ENCODE measurements around the gene MGAT5B. TPM values are rescaled to one million over a fixed set of nuclear protein-coding genes. Genes with fewer than 3 reads are reported as not detected.

MGAT5B gene
- total and polyA plus RNA-seq, 2 donors (not counting 1 experiment from before 2014, with no cell fraction given) = 0.09 to 0.17 TPM

DNA sequence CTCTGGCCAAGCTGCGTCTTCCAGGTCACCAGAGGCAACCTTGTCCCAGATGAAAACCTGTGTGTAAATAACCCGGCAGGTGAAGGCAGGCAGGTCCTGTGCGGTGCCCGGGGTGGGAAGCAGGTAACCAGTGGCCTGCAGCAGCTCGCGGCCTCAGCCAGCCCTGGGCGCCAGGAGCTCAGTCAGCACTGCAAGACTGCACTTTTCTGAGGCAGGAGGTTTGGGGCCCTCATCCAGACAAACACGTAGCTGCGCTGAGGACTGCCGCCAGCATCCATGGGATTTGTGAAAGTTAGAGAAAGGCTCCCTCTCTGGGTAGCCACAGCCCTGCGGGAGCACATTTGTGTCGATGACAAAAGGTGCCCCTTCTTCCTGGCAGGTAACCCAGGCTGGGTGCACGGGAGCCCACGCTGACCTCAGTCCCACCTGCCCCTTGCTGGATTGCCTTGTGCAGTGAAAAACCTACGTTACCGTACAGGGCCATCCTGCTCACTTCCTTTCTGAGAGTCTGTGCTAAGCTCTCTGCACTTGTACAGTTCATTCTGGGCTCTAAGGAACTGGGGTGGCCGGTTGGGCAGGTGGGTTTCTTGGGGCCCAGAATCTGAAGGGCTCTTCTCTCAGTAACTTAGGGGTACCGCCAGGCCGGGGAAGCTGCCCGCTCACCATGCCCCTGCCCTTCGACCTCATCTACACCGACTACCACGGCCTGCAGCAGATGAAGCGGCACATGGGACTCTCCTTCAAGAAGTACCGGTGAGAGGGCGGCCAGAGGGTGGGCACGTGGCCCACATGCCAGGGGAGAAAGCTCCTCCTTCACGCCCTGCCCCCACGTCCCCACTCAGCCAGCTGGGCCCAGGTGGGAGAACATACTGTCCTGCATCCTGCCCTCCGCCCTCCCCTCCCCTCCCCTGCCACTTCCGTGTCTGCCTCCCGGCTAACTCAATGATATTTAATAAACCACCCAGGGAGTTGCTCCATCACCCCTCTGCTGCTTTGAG lies 56.4 kb downstream of the MGAT5B start:
- Histone ChIP-seq H3K27me3 (ENCODE audit: control insufficient read depth, insufficient read depth, low read length) (peaks cover 2% of the 10 kb centered on the region), H3K4me2 (ENCODE audit: extremely low read depth, insufficient read depth, low read length) (no peak overlapping the region), H3K9me3 (ENCODE audit: control insufficient read depth, insufficient read depth, low read depth, low read length) (no peaks in the 10 kb centered on the region), H3K36me3 (ENCODE audit: control insufficient read depth, insufficient read depth, low read length) (no peaks in the 10 kb centered on the region), H3K4me3 (replicated peaks in 1 of 4; ENCODE audit: control extremely low read depth in 1 of 4, insufficient read depth in 1 of 4, low read depth in 3 of 4, low read length in 4 of 4) (no peak overlapping the region), H3K27ac (ENCODE audit: insufficient read depth, low read length) (no peak overlapping the region), H2AFZ (ENCODE audit: low read length) (no peak overlapping the region), H3K79me2 (ENCODE audit: control insufficient read depth, insufficient read depth, low read length) (no peaks in the 10 kb centered on the region), H3K4me1 (ENCODE audit: control insufficient read depth, extremely low read depth, insufficient read depth, low read length) (no peaks in the 10 kb centered on the region), H4K20me1 (ENCODE audit: control insufficient read depth, extremely low read depth, insufficient read depth, low read length) (no peaks in the 10 kb centered on the region), H3K9ac (ENCODE audit: insufficient read depth, low read length) (no peak overlapping the region)
- no peak for TF ChIP-seq EZH2 (IDR thresholded peaks at IDR 0.05; ENCODE audit: low read length, missing control alignments)
- TF ChIP-seq, protein P1, sequence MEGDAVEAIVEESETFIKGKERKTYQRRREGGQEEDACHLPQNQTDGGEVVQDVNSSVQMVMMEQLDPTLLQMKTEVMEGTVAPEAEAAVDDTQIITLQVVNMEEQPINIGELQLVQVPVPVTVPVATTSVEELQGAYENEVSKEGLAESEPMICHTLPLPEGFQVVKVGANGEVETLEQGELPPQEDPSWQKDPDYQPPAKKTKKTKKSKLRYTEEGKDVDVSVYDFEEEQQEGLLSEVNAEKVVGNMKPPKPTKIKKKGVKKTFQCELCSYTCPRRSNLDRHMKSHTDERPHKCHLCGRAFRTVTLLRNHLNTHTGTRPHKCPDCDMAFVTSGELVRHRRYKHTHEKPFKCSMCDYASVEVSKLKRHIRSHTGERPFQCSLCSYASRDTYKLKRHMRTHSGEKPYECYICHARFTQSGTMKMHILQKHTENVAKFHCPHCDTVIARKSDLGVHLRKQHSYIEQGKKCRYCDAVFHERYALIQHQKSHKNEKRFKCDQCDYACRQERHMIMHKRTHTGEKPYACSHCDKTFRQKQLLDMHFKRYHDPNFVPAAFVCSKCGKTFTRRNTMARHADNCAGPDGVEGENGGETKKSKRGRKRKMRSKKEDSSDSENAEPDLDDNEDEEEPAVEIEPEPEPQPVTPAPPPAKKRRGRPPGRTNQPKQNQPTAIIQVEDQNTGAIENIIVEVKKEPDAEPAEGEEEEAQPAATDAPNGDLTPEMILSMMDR (conservative IDR thresholded peaks at IDR 0.05 in 1 of 2, IDR thresholded peaks at IDR 0.05 in 1 of 2; ENCODE audit: low read depth in 1 of 2, low read length in 2 of 2) = no peak
- no peak for DNase-seq (ENCODE audit: low read depth in 2 of 2)

DNA sequence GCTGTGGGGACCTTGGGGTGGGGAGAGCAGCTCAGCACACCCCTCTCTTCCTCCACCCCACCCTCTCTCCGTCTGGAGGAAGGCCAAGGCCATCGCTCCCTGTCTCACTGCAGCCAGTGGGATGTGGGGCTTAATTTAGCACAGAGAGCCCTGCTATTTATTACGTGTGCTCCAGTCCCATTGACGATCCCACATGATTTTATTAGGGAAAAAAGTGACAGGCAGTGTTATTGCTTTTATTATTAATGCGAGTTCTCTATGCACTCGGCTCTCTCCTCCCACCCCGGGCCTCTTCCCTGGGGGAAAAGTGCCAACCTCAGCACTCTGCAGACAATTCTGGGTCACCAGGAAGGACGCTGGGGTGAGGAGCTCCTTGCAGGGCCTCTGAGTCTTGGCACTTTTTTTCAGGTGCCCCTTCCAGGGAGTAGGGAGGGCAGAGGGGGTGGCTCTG lies 57.3 kb downstream of the MGAT5B start:
- TF ChIP-seq, protein P1 (conservative IDR thresholded peaks at IDR 0.05 in 1 of 2, IDR thresholded peaks at IDR 0.05 in 1 of 2; ENCODE audit: low read depth in 1 of 2, low read length in 2 of 2) = no peak
- TF ChIP-seq EZH2 (IDR thresholded peaks at IDR 0.05; ENCODE audit: low read length, missing control alignments) = no peak
- Histone ChIP-seq H3K36me3 (ENCODE audit: control insufficient read depth, insufficient read depth, low read length) (no peaks in the 10 kb centered on the region), H3K4me3 (replicated peaks in 1 of 4; ENCODE audit: control extremely low read depth in 1 of 4, insufficient read depth in 1 of 4, low read depth in 3 of 4, low read length in 4 of 4) (no peak overlapping the region), H3K4me1 (ENCODE audit: control insufficient read depth, extremely low read depth, insufficient read depth, low read length) (no peaks in the 10 kb centered on the region), H3K9ac (ENCODE audit: insufficient read depth, low read length) (no peak overlapping the region), H3K27ac (ENCODE audit: insufficient read depth, low read length) (no peak overlapping the region), H4K20me1 (ENCODE audit: control insufficient read depth, extremely low read depth, insufficient read depth, low read length) (no peaks in the 10 kb centered on the region), H3K27me3 (ENCODE audit: control insufficient read depth, insufficient read depth, low read length) (peaks cover 2% of the 10 kb centered on the region), H3K4me2 (ENCODE audit: extremely low read depth, insufficient read depth, low read length) (no peak overlapping the region), H3K79me2 (ENCODE audit: control insufficient read depth, insufficient read depth, low read length) (no peaks in the 10 kb centered on the region), H3K9me3 (ENCODE audit: control insufficient read depth, insufficient read depth, low read depth, low read length) (no peaks in the 10 kb centered on the region), H2AFZ (ENCODE audit: low read length) (no peak overlapping the region)
- DNase-seq (ENCODE audit: low read depth in 2 of 2) = no peak

DNA sequence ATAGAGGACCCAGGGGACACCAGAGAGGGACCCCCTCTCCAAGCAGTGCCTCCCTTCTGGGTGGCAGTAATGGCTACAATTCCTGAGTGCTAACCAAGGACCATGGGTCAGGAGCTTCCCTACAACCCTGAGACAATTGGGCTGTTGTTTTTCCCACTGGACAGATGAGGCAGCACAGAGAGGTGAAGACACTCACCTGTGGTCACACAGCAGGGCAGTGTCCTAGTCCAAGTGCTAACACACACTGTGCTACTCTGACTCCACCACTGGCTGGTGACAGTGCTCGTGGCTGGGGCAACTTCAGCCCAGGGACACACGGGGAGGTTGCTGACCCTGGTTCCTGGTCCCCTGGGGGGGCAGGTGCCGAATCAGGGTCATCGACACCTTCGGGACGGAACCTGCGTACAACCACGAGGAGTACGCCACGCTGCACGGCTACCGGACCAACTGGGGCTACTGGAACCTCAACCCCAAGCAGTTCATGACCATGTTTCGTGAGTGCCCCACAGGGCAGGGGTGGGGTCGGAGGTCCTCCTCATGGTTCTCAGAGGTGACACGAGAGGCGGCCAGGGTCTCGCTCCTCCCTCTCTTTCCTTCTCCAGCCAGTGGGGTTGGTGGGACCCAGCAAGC lies 58.1 kb downstream of the MGAT5B start:
- Histone ChIP-seq H3K36me3 (ENCODE audit: control insufficient read depth, insufficient read depth, low read length) (no peaks in the 10 kb centered on the region), H4K20me1 (ENCODE audit: control insufficient read depth, extremely low read depth, insufficient read depth, low read length) (no peaks in the 10 kb centered on the region), H3K27me3 (ENCODE audit: control insufficient read depth, insufficient read depth, low read length) (peaks cover 2% of the 10 kb centered on the region), H2AFZ (ENCODE audit: low read length) (no peak overlapping the region), H3K4me3 (replicated peaks in 1 of 4; ENCODE audit: control extremely low read depth in 1 of 4, insufficient read depth in 1 of 4, low read depth in 3 of 4, low read length in 4 of 4) (no peak overlapping the region), H3K4me2 (ENCODE audit: extremely low read depth, insufficient read depth, low read length) (no peak overlapping the region), H3K4me1 (ENCODE audit: control insufficient read depth, extremely low read depth, insufficient read depth, low read length) (no peaks in the 10 kb centered on the region), H3K9ac (ENCODE audit: insufficient read depth, low read length) (no peak overlapping the region), H3K79me2 (ENCODE audit: control insufficient read depth, insufficient read depth, low read length) (no peaks in the 10 kb centered on the region), H3K9me3 (ENCODE audit: control insufficient read depth, insufficient read depth, low read depth, low read length) (no peaks in the 10 kb centered on the region), H3K27ac (ENCODE audit: insufficient read depth, low read length) (no peak overlapping the region)
- TF ChIP-seq, protein P1 (conservative IDR thresholded peaks at IDR 0.05 in 1 of 2, IDR thresholded peaks at IDR 0.05 in 1 of 2; ENCODE audit: low read depth in 1 of 2, low read length in 2 of 2) = no peak
- TF ChIP-seq EZH2 (IDR thresholded peaks at IDR 0.05; ENCODE audit: low read length, missing control alignments) = no peak
- no peak for DNase-seq (ENCODE audit: low read depth in 2 of 2)

Data from fibroblast of lung (primary cell).